Kidney epithelial cell (primary cell): ENCODE data around the gene FARP1. TPM values are rescaled to one million over a fixed set of nuclear protein-coding genes. Genes with fewer than 3 reads are reported as not detected.

Source experiments
- DNase-seq: peaks from one replicate; pipeline ENCODE4 v3.0.0-alpha.2; 2010; ENCODE audit warnings: low read depth
- H3K27me3 ChIP-seq: 2 replicates; pipeline ENCODE4 v1.6.0; 2011; ENCODE audit warnings: low read length; ENCODE audit not compliant: control insufficient read depth, insufficient read depth
- H3K36me3 ChIP-seq: 2 replicates; pipeline ENCODE4 v1.5.1; 2011; ENCODE audit warnings: low read length; ENCODE audit not compliant: control insufficient read depth, insufficient read depth
- H3K4me3 ChIP-seq: 2 replicates; pipeline ENCODE4 v1.5.1; 2011; ENCODE audit warnings: low read depth, mild to moderate bottlenecking, control low read depth, low read length
- CTCF ChIP-seq: IDR thresholded peaks from 2 replicates; pipeline ENCODE4 v1.5.1; 2011; ENCODE audit warnings: mild to moderate bottlenecking, moderate library complexity, low read length, control low read depth, inconsistent platforms; ENCODE audit not compliant: insufficient read depth, poor library complexity, severe bottlenecking
- total RNA-seq: library from RNA; depleted of rRNA; stranded (reverse); fragments of >200 nt; gene quantifications from 2 replicates; pipeline ENCODE4 v1.2.3, GENCODE V29; 2015

FARP1 gene
- total RNA-seq, 1 donor from 2014 or later, result 135 TPM

- no peak for TF ChIP-seq CTCF
- no peak overlapping the region for H3K4me3 ChIP-seq
- H3K27me3 ChIP-seq, result no peaks in the 10 kb centered on the region
- no peak for DNase-seq
- no peaks in the 10 kb centered on the region for H3K36me3 ChIP-seq
Observed at GRCh38 chr13:98479496-98480003, 336.7 kb downstream of the FARP1 start.

- Histone ChIP-seq H3K36me3 (no peaks in the 10 kb centered on the region), H3K4me3 (no peak overlapping the region), H3K27me3 (no peaks in the 10 kb centered on the region)
- DNase-seq, result no peak
- no peak for TF ChIP-seq CTCF
Observed at GRCh38 chr13:98480915-98481877, 338.3 kb downstream of the FARP1 start.

GRCh38 chr13:98482476-98483444 lies 339.9 kb downstream of the FARP1 start:
- no peaks in the 10 kb centered on the region for H3K36me3 ChIP-seq
- TF ChIP-seq CTCF, result peak; percentile 22
- no peaks in the 10 kb centered on the region for H3K27me3 ChIP-seq
- DNase-seq, result no peak
- H3K4me3 ChIP-seq, result no peak overlapping the region

GRCh38 chr13:98483601-98484288 lies 340.9 kb downstream of the FARP1 start:
- no peak overlapping the region for H3K4me3 ChIP-seq
- no peaks in the 10 kb centered on the region for H3K27me3 ChIP-seq
- no peak for DNase-seq
- TF ChIP-seq CTCF, result no peak
- H3K36me3 ChIP-seq, result no peaks in the 10 kb centered on the region
